SW480 (cell line): ENCODE data around the gene DGKA.
"Not testable (repeated sequence)": the region's sequence is repeated elsewhere in the genome, so short reads cannot be mapped to it uniquely, and the experiment has no call there.

Experiments used
- DNase-seq: peaks from one replicate; pipeline ENCODE4 v3.0.0-alpha.2; 2016; ENCODE audit warnings: low spot score

The DGKA gene

DNA sequence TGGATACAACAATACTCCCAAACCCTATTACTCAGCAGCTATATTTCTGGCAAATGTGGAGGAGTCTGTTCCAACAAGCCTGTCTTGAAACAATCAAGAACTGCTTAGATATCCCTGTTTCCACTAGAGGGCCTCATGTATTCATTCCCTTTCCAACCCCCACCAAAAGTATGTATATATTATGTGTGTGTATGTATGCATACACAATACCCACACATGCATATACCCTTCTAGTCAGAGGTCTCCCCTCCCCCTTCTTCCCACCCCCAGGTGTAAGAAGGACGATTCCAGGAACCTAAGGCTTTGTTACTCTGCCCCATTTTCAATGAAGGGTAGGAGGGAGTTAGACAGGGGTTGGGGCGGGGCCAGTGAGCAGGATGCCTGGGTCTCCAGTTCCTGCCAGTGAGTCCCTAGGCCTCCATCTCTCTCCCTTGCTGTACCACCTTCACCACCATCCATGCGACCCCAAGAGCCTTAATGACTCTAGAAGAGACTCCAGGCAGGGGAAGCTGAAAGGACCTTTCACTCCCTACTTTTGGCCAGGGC is at the start of gene DGKA:
Gene DGKA (plus strand): TSS at position 392 of the 546 bp plus-strand sequence. CDS start 5,342 bp downstream, outside the sequence.
- peak; percentile 84 for DNase-seq

DNA sequence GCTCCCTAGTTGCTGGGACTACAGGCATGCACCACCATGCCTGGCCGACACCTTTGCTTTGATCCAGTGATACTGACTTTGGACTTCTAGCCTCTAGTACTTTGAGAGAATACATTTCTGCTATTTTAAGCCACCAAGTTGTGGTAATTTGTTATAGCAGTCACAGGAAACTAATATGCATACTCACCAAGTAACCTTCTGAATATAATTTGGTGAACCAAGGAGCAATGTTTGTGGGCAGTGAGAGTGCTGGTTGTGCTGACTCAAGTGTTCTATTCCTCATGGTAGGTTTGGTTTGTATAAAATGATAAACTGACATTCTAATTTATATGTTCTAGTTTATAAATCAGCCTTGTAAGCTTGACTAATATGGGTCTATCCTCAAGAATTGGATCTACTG is 45.8 kb upstream of the DGKA start:
- DNase-seq = no peak

DNA sequence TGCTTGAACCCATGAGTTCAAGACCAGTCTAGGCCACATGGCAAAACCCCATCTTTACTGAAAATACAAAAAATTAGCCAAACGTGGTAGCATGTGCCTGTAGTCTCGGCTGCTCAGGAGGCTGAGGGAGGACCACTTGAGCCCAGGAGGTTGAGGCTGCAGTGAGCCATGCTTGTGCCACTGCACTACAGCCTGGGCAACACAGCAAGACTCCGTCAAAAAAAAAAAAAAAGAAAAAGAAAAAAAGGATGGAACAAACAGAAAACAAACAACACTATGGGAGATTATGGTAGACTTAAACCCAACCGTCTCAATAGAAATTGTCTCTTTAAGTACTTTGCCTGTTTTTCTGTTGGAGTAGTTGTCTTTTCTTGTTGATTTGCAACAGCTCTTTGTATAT is 39.7 kb upstream of the DGKA start:
- no peak for DNase-seq

DNA sequence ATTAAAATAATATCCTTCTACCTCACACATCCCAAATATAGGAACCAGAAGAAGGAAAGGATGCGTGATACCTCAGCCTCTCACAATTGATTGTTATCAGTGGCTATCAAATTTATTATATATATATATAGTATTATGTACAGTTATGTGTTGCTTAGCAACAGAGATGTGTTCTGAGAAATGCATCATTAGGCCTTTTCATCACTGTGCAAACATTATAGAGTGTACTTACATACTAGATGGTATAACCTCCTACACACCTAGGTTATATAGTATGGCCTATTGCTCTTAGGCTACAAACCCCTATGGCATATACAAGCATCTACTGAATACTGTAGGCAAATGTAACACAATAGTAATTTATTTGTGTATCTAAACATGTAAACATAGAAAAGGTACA is 37.2 kb upstream of the DGKA start:
- DNase-seq = no peak

DNA sequence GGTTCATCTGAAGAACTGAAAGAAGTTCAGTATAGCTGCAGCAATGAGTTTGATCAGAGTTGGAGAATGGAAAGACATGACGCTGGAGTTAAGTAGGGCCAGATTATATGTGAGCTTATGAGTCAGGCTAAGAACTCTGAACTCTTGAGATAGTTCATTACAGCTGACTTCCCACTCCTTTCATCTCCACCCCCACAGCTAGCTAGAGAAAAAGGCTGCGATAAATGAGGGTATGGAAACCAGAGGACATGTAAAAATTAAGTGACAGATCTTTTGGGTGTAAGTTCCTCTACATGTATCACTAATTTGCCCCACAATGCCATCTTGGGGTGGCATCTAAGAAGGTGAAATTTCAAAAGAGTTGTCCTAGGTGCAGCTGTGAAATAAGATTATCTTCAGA is 31.9 kb upstream of the DGKA start:
- peak; percentile 24 for DNase-seq

DNA sequence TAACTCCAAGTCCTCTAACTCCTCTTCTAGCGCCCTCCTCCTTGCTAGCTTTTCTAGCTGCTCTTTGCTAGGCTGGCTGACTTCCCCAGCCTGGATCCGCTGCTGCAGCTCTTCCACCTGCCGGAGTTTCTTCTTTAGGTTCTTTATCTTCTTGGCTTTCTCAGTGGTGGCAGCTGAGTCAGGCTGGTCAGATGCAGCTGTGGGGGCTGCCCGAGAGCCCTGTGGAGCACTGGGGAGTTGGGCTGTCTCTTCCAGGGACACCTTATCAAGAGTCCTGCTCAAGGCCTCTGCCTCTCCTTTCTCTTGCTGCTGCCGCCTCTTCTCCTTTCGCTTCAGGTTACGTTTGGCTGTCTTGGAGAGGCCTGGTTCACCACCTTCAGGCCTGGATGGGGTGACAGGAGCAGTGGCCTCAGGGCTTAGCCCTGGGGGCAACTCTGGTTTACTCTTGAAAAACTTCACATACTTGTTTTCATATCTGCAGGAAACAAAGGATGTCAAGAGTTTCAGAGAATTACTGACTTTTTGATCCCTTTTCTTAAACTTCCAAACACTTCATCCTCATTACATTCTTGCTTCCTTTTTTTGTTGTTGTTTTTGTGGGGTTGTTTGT is 29.0 kb upstream of the DGKA start:
- no peak for DNase-seq

DNA sequence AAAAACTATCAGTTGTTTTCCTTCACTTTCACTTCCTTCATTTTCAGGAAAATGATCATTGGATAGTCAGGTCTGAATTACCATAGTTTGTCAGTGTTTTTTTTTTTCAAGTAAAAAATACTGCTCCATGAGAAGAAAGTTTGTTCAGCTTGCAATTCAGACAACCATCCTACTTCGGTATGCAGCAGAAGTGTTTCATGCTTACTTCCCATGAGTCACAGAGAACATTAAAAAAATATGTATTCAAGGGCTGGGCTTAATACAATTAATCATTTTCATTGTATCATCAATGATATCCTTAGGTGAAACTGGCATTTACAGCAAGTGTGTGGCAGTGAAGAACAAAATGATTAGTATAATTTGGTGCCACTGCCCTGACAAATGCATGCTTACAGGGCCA is 24.9 kb upstream of the DGKA start:
- no peak for DNase-seq

DNA sequence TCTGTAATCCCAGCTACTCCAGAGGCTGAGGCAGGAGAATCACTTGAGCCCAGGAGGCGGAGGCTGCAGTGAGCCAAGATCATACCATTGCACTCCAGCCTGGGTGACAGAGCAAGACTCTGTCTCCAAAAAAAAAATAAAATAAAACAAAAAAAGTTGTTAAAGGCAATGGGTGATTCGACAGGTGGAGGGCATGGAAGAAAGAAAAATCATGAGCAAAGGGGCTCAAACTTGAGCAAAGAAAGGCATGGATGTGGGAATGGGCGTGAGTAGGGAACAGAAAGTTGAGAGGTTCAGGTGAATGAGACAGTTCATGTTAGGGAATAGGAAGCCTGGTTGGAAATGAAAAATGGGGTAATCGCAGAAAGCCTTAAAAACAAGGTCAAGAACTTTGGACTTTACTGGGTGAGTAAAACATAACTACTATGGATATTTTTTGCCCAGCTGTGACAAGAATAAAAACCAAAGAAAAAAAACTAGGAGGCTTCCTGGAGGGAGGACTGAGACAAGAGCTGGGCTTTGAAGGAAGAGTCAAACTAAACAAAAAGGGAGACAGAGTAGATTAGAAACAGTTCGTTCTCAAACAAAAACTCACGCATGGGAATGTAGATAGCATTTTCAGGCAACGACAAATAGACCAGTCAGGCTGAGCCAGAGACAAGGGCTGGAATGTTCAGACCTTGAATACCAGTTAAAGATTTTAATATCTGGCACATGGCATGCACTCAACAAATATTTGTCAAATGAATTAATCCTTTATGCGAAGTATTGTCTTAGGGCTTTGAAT is 22.0 kb upstream of the DGKA start:
- DNase-seq = no peak

DNA sequence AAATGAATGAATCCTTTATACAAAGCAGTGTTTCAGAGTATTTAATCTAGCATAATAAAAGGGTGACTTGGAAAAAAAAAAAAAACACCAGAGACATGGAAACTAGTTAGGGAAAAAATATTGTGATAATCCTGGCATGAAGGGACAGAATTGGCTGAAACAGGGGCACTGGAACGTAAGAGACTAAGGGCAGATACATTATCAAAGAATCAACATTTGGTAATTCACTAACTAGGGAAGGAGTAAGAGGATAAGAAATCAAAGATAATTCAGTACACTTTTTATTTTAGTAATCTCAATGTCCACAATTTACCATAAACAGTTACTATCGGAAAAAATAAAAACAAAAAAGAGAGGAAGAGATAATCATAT is 21.5 kb upstream of the DGKA start:
- no peak for DNase-seq

DNA sequence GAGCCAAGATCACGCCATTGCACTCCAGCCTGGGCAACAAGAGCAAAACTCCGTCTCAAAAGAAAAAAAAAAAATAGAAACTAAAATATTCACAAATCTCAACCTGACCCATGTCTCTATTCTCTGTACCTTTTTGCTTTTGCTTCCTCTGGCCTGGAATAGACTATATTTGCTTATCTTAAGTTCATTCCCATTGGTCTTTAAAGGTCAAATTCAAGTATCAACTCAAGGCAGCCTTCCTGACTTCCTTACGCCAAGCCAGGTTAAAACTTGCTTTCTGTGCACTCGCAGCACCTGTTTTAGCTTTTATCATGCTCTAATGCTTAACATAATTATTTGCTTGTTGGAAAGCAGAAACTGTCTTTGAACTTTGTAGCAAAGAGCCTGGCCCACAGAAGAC is 18.1 kb upstream of the DGKA start:
- no peak for DNase-seq

DNA sequence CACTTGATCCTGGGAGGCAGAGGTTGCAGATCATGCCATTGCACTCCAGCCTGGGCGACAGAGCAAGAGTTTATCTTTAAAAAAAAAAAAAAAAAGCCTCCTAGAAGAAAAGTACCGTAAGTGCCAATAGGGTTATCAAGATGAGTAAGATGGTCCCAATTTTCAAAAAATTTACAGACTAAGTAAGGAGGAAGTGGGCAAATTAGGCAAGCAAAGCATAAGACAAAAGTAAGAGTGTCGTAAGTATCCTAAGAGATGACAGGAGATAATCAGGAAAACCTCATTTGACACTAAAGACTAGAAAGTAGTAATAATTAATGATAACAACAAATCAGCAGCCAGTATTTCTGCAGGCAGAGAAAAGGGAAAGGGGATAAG is 15.5 kb upstream of the DGKA start:
- no peak for DNase-seq

DNA sequence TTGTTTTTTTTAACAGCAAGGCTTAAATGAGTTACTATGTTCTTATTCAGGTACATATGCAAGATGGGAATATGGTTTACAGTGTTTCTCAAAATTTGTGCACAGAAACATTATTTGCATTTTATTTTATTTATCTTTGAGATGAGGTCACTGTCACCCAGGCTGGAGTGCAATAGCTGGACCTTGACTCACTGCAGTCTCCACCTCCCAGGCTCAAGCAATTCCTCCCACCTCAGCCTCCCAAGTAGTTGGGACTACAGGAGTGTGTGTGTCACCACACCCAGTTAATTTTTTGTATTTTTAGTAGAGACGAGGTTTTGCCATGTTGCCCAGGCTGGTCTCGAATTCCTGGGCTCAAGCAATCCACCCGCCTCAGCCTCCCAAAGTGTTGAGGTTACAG is 11.9 kb upstream of the DGKA start:
- not testable (repeated sequence) for DNase-seq

DNA sequence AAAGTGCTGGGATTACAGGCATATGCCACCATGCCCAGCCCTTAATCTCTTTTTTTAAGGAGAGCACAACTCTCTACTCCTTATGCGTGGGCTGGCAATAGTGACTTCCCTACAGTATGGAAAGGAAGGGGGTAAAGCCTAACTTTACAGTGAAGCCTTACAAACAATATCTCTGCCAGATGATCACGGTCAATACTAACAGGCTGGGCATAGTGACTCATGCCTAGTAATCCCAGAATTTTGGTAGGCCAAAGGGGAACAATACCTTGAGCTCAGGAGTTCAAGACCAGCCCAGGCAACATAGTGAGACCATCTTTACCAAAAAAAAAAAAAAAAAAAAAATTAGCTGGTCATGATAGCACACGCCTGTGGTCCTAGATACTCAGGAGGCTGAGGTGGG is 8.8 kb upstream of the DGKA start:
- no peak for DNase-seq

DNA sequence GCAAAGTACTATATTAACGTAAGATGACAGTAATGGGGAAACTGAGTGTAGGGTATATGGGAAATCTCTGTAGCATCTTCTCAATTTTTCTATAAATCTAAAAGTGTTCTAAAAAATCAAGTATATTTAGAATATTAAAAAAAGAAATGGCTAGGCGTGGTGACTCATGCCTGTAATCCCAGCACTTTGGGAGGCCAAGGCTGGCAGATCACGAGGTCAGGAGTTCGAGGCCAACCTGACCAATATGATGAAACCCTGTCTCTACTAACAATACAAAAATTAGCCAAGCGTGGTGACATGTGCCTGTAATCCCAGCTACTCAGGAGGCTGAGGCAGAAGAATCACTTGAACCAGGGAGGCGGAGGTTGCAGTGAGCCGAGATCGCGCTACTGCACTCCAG is 7.3 kb upstream of the DGKA start:
- DNase-seq = not testable (repeated sequence)

DNA sequence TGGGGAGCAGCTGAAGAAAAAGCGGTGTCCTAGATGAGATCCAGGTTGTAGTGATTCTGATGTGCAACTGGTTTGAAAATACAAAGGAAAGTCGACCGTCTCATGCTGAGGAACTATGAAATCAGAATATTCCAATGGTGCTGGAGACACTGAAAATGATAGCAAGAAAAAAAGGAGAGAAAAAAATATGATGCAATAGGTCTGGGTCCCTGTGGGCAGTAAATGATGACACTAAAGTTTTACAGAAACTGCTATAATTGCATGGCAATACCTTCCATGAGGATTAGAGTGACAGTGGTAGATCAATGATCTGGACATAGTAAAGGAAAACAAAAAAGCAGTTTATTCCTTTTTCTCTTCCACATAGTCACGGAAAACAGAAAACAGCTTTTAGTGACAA is 5.6 kb upstream of the DGKA start:
- no peak for DNase-seq

DNA sequence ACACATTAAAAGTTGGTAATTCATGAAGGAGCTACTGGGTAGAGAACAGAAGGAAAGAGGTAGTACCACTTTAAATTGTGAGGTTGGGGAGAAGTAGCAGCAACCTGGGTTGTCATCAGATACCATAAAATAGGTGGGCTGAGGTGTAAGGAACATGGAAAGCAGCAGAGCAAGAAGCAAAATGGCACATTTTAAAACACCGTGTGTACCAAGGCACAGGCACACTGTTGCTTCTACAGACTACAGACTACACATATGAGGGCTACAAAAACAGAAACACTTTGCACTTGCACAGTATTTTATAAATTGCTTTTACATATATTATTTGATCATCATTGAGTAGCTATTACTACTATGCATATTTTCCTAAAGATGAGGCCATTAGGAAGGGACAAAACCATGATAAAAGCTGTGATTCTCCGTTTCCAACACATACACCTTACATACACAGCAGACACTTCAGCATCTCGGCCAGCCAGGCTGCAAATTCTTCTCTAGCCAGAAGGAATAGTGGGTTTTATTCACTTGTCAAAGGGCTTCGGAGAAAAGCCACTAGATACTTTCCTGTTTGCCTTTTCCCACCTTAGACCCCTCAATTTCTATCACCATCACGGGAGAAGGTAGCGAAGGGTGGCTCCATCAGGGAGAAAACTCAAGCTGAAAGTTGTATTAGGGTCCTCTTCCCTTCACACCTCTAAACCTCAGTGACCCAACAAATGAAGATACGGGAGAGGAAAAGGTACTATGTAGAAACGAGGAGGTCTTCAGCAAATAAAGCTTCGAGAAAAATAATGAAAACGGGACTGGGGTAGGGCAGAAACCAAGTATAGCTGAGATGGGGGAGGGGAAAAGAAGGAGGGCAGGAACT is 4.9 kb upstream of the DGKA start:
- DNase-seq = no peak

DNA sequence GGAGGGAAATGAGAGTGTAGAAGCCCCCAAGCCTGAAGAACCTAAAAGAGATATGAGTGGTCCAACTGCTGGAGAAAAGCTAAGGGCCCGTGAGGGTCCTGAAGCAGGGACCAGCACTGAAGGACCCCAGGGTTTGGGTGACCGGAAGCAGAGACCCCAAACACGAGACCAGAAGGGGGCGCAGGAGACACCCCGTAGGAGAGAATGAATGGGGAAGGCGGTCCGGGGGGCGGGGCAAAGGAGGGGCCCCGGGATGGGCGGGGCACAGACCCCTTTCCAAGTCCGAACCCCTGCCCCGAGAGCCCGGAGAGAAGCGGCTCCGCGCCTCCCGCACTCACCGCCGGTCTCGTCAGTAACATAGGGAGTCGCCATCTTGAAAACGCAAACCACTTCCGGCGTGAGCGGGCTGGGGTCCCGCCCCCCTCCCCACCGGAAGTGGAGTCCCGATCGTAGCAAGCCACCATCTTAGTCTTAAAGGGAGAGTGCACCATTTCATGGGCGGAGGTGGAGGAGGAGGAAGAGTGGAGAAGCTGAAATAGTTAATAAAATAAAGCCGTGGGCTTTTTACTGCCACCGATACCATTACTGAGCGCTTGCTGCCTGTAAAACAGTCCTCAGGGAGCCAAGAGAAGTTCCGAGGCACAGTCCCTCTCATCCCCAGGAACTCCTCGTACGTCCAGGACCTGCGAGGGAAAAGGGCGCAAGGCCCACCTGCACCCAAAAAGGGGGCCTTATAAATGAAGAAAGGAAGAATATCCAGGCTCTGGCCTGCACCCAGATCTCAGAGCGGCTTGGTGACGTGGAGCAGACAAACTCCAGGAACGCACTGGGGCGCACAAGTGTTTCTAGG is 4.0 kb upstream of the DGKA start:
- DNase-seq = peak; percentile 96

DNA sequence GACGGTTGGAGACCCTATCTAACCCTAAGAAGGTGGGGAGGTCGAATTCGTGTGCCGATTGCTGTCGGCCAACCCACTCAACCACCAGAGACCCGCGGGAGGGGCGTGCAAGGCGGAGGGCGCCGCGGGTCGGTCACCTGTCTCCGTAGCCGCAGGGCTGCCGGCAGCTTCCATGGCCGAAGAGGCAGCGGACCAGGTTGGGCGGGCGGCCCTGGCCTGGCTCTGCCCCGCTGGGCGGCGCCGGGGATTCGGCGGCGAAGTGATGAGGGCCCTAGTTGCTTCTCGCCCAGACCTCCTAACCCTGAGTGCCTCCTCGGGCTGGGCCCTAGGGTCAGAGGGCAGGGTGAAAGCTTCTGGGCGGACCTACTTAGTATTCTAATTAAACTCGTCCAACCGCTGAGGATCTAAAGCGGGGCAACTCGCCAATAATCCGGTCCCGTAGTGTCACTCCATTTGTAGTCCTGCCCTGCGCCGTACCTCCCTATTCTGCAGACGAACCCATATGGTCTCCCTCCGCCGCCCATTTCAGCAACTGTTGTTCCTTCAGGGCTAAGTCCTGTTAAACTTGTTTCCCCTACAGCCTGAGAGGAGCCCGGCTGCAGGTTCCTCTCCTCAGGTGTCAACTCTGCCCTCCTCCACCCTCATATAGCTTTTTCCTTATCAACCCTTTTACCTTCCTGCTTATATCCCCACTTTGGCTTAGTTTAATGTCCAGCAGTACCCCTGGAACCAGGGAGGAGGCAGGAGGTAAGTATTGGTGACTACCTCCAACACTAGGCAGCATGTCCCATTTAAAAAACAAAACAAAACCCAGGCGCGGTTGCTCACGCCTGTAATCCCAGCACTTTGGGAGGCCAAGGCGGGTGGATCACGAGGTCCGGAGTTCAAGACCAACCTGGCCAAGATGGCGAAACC is 3.1 kb upstream of the DGKA start, which contains the start of gene PYM1:
Gene PYM1 (minus strand): TSS at position 307 of the 915 bp plus-strand sequence. CDS start 133 bp downstream, at position 174.
- peak; percentile 72 for DNase-seq

DNA sequence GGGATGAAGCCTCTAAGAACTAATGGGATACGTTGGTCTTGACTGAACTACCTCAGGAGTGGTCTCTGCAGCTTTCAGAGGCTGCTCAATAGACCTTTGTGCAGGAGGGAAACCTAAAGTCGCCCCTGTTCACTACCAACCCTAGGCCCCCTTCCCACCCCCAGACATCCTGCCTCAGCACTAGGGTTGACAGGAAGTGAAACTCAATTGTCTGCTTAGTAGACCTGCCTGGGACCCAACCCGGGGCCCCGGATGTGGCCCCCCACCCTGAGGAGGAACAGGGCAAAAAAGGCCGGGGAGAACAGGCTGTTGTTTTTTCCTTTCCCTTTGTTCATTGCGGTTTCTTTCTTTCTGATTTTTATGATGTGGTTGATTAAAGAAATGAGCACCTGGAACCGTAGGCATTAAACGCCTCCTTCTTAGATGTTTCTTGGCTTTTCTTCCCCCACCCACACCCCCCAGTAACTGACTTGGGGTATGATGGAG is 1.6 kb upstream of the DGKA start:
- DNase-seq = no peak

DNA sequence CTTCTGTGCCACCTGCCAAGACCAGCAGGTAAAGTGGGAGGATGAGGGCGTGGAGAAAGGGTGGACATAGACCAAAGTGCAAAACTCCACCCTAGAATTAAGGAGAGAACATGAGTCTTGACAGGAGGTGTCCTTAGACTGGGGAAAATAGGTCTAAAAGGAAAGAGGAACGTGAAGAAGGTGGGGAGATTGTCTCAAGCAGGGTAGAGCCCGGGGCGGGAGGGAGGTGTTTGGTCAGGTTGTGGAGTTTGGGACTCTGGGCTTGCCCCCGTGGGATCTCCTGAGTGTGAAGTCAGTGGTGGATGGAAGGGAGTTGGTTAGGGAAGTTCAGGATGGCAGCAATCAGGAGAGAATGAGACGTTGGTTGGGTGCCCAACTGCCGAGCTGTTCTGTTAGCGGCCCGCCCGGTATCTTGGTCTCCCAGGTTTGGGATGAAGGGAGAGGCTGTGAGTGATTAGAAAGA is 386 bp downstream of the DGKA start:
- no peak for DNase-seq
